A673 (cell line): Measurements from ENCODE around the gene DSPP. TPM values are rescaled to one million over a fixed set of nuclear protein-coding genes. Genes with fewer than 3 reads are reported as not detected.

Experiments
- BruUV-seq: library from RNA; stranded (reverse); fragments of 400-500 nt; replicated peaks from 2 replicates; lab custom pipeline; 2021; lab: Mats Ljungman, UMichigan
- CTCF ChIA-PET: fragments of 300-600 bp; sonication (Branson Sonifier 250); formaldehyde crosslinking; loops from one replicate; lab custom pipeline; 2022; ENCODE audit warnings: antibody characterized with exemption; lab: Charles Lee
- POLR2A ChIA-PET: fragments of 300-600 bp; sonication (Branson Sonifier 250); formaldehyde crosslinking; loops from one replicate; lab custom pipeline; 2022; ENCODE audit warnings: antibody characterized with exemption; ENCODE audit not compliant: low non-redundant PET; lab: Charles Lee
- DNase-seq: peaks from one replicate; pipeline ENCODE4 v3.0.0-alpha.2; 2015; ENCODE audit warnings: low spot score
- H3K27ac ChIP-seq: fragments of 200-600 bp; sonication (generic); 2 replicates; pipeline ENCODE4 v1.5.1; 2016; ENCODE audit warnings: mixed run types, low read depth, mild to moderate bottlenecking, mixed read lengths, antibody characterized with exemption, low read length; ENCODE audit not compliant: poor library complexity, severe bottlenecking
- H3K27me3 ChIP-seq: fragments of 200-600 bp; sonication (generic); replicated peaks from 2 replicates; pipeline ENCODE4 v1.6.1; 2017; ENCODE audit warnings: mixed run types, low read depth, mild to moderate bottlenecking, mixed read lengths, antibody characterized with exemption, low read length; ENCODE audit not compliant: insufficient read depth, poor library complexity
- H3K36me3 ChIP-seq: fragments of 200-600 bp; sonication (generic); 2 replicates; pipeline ENCODE4 v1.6.1; 2016; ENCODE audit warnings: mixed run types, mild to moderate bottlenecking, mixed read lengths, antibody characterized with exemption, low read length; ENCODE audit not compliant: insufficient read depth, poor library complexity, severe bottlenecking
- H3K4me1 ChIP-seq: fragments of 200-600 bp; sonication (generic); 2 replicates; pipeline ENCODE4 v1.6.1; 2017; ENCODE audit warnings: mixed run types, mild to moderate bottlenecking, mixed read lengths, antibody characterized with exemption, low read length; ENCODE audit not compliant: insufficient read depth, poor library complexity, severe bottlenecking
- H3K4me3 ChIP-seq: fragments of 200-600 bp; sonication (generic); 2 replicates; pipeline ENCODE4 v1.5.1; 2016; ENCODE audit warnings: low read depth, mixed run types, mild to moderate bottlenecking, mixed read lengths, low read length; ENCODE audit not compliant: poor library complexity, severe bottlenecking
- H3K9me3 ChIP-seq: fragments of 200-600 bp; sonication (generic); 2 replicates; pipeline ENCODE4 v1.6.1; 2016; ENCODE audit warnings: mixed run types, low read depth, mild to moderate bottlenecking, mixed read lengths, antibody characterized with exemption, low read length; ENCODE audit not compliant: poor library complexity, severe bottlenecking
- CTCF ChIP-seq: fragments of 300-800, 200-600 bp; sonication (generic); conservative IDR thresholded peaks from 2 replicates; pipeline ENCODE4 v1.5.1; 2017; ENCODE audit warnings: low read depth, mild to moderate bottlenecking, antibody characterized with exemption, low read length, moderate library complexity, mixed read lengths
- EZH2 ChIP-seq: fragments of 200-600 bp; sonication (generic); IDR thresholded peaks from 2 replicates; pipeline ENCODE4 v1.6.1; 2017; ENCODE audit warnings: borderline replicate concordance, low read depth, mild to moderate bottlenecking, mixed read lengths, antibody characterized with exemption, low read length; ENCODE audit not compliant: poor library complexity, severe bottlenecking
- intact Hi-C: fragments of 100-400 bp; cut with micrococcal nuclease; formaldehyde crosslinking; loops from one replicate; pipeline ENCODE4 v1.10.0; 2022; ENCODE audit not compliant: unreplicated experiment
- total RNA-seq: library from RNA; stranded (reverse); gene quantifications from 2 replicates; pipeline ENCODE4 v1.2.3, GENCODE V29; 2021

Gene DSPP
- total RNA-seq, 1 experiment from 2014 or later, result not detected

- intact Hi-C loops, result no loop called here
- Histone ChIP-seq H3K9me3 (no peaks in the 10 kb centered on the region), H3K4me1 (no peaks in the 10 kb centered on the region), H3K4me3 (no peak overlapping the region), H3K27ac (no peak overlapping the region), H3K36me3 (no peaks in the 10 kb centered on the region), H3K27me3 (no peaks in the 10 kb centered on the region)
- no peak for DNase-seq
- no TSS peak for BruUV-seq
- TF ChIP-seq CTCF (no peak), EZH2 (no peak)
- ChIA-PET POLR2A (no interaction called here), CTCF (no interaction called here)
Observed at GRCh38 chr4:87601361-87601760, 7.0 kb upstream of the DSPP start.

- Histone ChIP-seq H3K4me3 (no peak overlapping the region), H3K27ac (no peak overlapping the region), H3K9me3 (no peaks in the 10 kb centered on the region), H3K27me3 (peaks cover 13% of the 10 kb centered on the region), H3K36me3 (no peaks in the 10 kb centered on the region), H3K4me1 (no peaks in the 10 kb centered on the region)
- intact Hi-C loops, result no loop called here
- CTCF ChIA-PET, result no interaction called here
- BruUV-seq, result no TSS peak
- DNase-seq, result no peak
- TF ChIP-seq EZH2 (no peak), CTCF (no peak)
- POLR2A ChIA-PET, result no interaction called here
Observed at GRCh38 chr4:87614292-87614890, 6.1 kb downstream of the DSPP start.

- Histone ChIP-seq H3K4me1 (no peaks in the 10 kb centered on the region), H3K36me3 (no peaks in the 10 kb centered on the region), H3K27me3 (peaks cover 13% of the 10 kb centered on the region), H3K9me3 (no peaks in the 10 kb centered on the region), H3K27ac (no peak overlapping the region), H3K4me3 (no peak overlapping the region)
- no peak for DNase-seq
- CTCF ChIA-PET, result no interaction called here
- POLR2A ChIA-PET, result no interaction called here
- intact Hi-C loops, result no loop called here
- TF ChIP-seq EZH2 (no peak), CTCF (no peak)
- BruUV-seq, result no TSS peak
Observed at GRCh38 chr4:87616268-87616667, 7.9 kb downstream of the DSPP start.
